Esophagus muscularis mucosa (tissue), 4 donors: ENCODE data around the gene FAM234A. TPM values are rescaled to one million over a fixed set of nuclear protein-coding genes. Genes with fewer than 3 reads are reported as not detected.
"Not testable (repeated sequence)": the region's sequence is repeated elsewhere in the genome, so short reads cannot be mapped to it uniquely, and the experiment has no call there.

Source experiments
- DNase-seq: peaks from one replicate; pipeline ENCODE4 v3.0.0-alpha.2; 2017; ENCODE audit errors: extremely low spot score
- H3K27ac ChIP-seq, 4 donors: fragments of 200-600 bp; sonication (generic); replicated peaks in 1 of 4; 1 replicate in 3 of 4; 2 replicates in 1 of 4; pipeline ENCODE4 v1.5.1; 2016 to 2019; ENCODE audit warnings: mild to moderate bottlenecking in 1 of 4
- H3K27me3 ChIP-seq, 4 donors: fragments of 200-600 bp; sonication (generic); one replicate each; pipeline versions ENCODE4 v1.5.1 to v1.6.0; 2016 to 2019
- H3K36me3 ChIP-seq, 4 donors: fragments of 200-600 bp; sonication (generic); one replicate each; pipeline ENCODE4 v1.5.1; 2016 to 2019
- H3K4me1 ChIP-seq, 4 donors: fragments of 200-600 bp; sonication (generic); one replicate each; pipeline ENCODE4 v1.5.1; 2016 to 2019
- H3K4me3 ChIP-seq, 4 donors: fragments of 200-600 bp; sonication (generic); 1 replicate in 2 of 4; 2 replicates in 2 of 4; pipeline ENCODE4 v1.5.1; 2016 to 2019; ENCODE audit warnings: mild to moderate bottlenecking in 4 of 4, moderate library complexity in 1 of 4
- H3K9me3 ChIP-seq, 4 donors: fragments of 200-600 bp; sonication (generic); 1 replicate in 3 of 4; 2 replicates in 1 of 4; pipeline ENCODE4 v1.5.1; 2016 to 2019
- EP300 ChIP-seq: sonication (generic); formaldehyde crosslinking; IDR thresholded peaks from one replicate; pipeline ENCODE4 v1.6.1; 2017; ENCODE audit warnings: antibody characterized with exemption
- POLR2A ChIP-seq: fragments of 450-650 bp; IDR thresholded peaks from one replicate; pipeline ENCODE4 v1.6.1; 2017; ENCODE audit warnings: antibody characterized with exemption, moderate library complexity, mild to moderate bottlenecking, low read depth
- POLR2AphosphoS5 ChIP-seq, 2 donors: sonication (generic); formaldehyde crosslinking; IDR thresholded peaks; one replicate each; pipeline ENCODE4 v1.6.1; 2017; ENCODE audit warnings: antibody characterized with exemption in 2 of 2
- WGBS: methylation state at CpG from one replicate; pipeline ENCODE4 v1.1.5; 2018; 5-methylcytosine and 5-hydroxymethylcytosine counted together
- intact Hi-C: fragments of 100-400 bp; cut with DNase I; formaldehyde crosslinking; loops from one replicate; pipeline ENCODE4 v1.15.1; 2023
- total RNA-seq, 4 donors: library from RNA; depleted of rRNA; stranded (reverse); fragments of >200 nt; gene quantifications; one replicate each; pipeline versions ENCODE4 v1.1.0 to v1.2.1, GENCODE V29; 2016
- TF ChIP-seq, protein P1 (sequence below), 3 experiments: fragments of 200-600 bp in 2 of 3; fragments of 450-650 bp in 1 of 3; sonication (generic) in 2 of 3; IDR thresholded peaks; one replicate each; pipeline ENCODE4 v1.5.1; 2017 to 2019; ENCODE audit warnings: antibody characterized with exemption in 3 of 3, mild to moderate bottlenecking in 2 of 3, moderate library complexity in 1 of 3

Gene FAM234A
- total RNA-seq, 4 donors from 2014 or later, result 61.0 to 129 (median 78.1) TPM

DNA sequence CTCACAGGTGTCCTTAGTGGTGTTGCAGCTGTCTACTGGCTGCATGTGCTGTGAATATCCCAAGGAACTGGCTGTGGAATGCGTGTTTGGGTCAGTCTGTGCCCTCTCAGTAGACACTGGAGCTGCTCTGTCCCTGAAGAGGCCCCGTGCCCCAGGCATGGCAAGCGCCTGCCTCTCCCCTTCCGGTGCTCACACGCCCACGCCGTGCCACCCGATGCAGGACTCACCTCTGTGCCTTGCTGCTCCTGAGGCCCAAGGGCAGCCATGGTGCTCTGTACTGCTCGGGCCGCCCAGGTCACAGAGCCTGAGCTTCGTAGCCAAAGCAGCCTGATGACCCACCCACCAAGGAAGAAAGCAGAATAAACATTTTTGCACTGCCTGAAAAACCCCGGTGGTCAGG is 31.1 kb downstream of the FAM234A start:
- Histone ChIP-seq H3K4me1 (peaks cover 0 to 9% (median 4%) of the 10 kb centered on the region in 4 donors), H3K36me3 (peaks cover 34 to 51% (median 48%) of the 10 kb centered on the region in 4 donors), H3K27me3 (no peaks in the 10 kb centered on the region), H3K27ac (no peak overlapping the region), H3K9me3 (no peaks in the 10 kb centered on the region), H3K4me3 (no peak overlapping the region)
- intact Hi-C loops, result no loop called here
- TF ChIP-seq, protein P1, sequence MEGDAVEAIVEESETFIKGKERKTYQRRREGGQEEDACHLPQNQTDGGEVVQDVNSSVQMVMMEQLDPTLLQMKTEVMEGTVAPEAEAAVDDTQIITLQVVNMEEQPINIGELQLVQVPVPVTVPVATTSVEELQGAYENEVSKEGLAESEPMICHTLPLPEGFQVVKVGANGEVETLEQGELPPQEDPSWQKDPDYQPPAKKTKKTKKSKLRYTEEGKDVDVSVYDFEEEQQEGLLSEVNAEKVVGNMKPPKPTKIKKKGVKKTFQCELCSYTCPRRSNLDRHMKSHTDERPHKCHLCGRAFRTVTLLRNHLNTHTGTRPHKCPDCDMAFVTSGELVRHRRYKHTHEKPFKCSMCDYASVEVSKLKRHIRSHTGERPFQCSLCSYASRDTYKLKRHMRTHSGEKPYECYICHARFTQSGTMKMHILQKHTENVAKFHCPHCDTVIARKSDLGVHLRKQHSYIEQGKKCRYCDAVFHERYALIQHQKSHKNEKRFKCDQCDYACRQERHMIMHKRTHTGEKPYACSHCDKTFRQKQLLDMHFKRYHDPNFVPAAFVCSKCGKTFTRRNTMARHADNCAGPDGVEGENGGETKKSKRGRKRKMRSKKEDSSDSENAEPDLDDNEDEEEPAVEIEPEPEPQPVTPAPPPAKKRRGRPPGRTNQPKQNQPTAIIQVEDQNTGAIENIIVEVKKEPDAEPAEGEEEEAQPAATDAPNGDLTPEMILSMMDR (IDR thresholded peaks at IDR 0.05), result no peak
- no peak for TF ChIP-seq POLR2A
- TF ChIP-seq EP300, result no peak
- WGBS, result 78% methylated on average over 6 of the region's 12 CpGs
- DNase-seq, result no peak

DNA sequence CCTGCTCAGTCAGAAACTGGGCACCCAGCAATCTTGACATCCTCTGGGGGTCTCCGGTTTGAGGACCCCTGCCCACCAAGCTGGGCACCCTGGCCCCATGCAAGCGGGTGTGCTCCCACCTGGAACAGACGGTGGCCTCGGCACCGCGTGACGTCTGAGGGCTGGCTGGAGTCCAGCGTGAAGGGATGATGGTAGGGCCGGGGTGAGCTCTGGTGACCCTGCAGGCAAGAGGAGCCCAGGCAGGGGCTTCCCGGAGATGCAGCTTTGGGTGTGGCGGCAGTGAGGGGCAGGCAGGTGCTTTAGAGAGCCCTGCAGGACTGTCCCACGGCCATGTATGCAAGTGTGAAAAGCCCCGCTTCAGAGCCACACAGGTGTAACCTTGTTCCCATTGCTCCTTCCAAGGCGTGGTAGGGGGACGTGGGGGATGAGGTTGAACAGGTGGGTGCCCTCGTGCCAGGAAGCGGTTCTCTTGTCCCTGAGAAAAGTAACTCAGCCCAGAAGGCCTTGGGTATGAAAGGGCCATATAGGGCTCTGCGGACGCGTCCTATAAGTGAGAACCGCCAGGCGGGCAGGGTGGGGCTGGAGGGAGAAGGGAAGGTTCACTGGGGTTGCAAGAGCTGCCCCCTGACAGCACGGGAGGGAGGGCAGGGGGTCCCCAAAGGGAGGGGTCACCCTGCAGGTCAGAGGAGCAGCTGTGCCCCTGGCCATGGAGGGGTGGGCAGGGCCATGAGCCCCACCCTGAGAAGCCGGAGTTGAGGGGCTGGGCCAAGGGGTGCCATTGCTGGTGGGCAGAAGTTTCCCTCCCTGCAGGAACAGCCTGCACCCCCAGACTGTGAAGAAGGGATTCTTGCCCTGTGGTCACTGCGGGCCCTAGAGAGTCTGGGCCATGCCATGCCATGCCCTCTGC is 31.9 kb downstream of the FAM234A start:
- peaks cover 26 to 43% (median 40%) of the 10 kb centered on the region in 4 donors for H3K36me3 ChIP-seq
- 75% methylated on average over 13 of the region's 25 CpGs for WGBS

DNA sequence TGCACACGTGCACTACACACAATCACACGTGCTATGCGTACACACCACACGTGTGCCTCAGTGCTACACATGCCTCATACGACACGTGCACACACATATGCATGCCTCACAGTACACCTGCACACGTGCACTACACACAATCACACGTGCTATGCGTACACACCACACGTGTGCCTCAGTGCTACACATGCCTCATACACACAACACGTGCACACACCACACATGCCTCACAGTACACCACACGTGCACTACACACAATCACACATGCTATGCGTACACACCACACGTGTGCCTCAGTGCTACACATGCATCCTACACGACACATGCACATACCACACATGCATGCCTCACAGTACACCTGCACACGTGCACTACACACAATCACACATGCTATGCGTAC is 32.9 kb downstream of the FAM234A start:
- DNase-seq, H3K4me3 ChIP-seq, H3K27ac ChIP-seq, H3K9me3 ChIP-seq, H3K4me1 ChIP-seq, H3K27me3 ChIP-seq, intact Hi-C loops: not testable (repeated sequence)
- peaks cover 15 to 39% (median 31%) of the 10 kb centered on the region in 4 donors for H3K36me3 ChIP-seq
- WGBS, result 79% methylated on average over 17 of the region's 17 CpGs

More for the DNA sequence above, 31.9 kb downstream of the FAM234A start:
- TF ChIP-seq EP300 (no peak), POLR2A (no peak), POLR2AphosphoS5 (IDR thresholded peaks at IDR 0.05) (no peak)
- TF ChIP-seq, protein P1 (IDR thresholded peaks at IDR 0.05), result no peak
- Histone ChIP-seq H3K4me3 (no peak overlapping the region), H3K9me3 (no peaks in the 10 kb centered on the region), H3K27me3 (no peaks in the 10 kb centered on the region), H3K27ac (no peak overlapping the region), H3K4me1 (peaks cover 0 to 9% (median 4%) of the 10 kb centered on the region in 4 donors)
- DNase-seq, result no peak
- intact Hi-C loops, result no loop called here

DNA sequence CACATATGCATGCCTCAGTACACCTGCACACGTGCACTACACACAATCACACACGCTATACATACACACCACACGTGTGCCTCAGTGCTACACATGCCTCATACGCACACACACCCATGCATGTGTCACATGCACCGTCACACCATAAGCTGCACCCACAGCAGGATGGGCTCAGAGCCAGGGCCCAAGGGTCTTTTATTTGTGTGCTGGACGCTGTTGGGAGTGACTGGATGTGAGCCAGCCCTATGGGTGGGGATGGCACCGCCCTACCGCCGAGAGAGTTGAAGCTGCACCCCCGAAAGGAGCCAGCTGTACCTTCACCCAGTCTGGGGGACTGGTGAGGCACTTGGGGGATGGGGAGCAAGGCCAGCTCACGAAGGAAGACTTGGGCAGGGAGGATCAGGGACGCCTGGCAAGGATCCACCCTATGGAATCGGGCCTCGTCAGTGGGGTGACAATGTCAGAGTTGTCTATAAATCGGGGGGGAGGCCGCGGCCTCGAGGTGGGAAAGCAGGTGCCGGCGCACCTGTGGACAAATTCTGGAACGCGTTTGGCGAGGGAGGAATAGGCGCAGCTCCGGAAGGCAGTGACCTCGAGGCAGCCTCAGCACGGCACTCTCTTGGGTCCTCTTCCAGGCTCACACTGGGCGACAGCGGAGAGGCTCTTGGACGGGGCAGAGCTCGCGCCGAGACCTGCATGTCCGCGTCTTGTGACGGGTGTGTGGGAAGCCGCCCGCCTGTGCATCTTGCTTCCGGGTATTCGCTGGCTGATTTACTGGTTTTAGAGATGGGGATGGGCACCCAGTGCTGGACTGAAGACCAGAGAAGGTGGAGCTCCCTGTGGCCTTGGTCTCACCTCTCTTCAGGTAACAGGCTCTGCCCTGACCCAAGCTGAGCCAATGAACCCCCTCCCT is 33.8 kb downstream of the FAM234A start:
- Histone ChIP-seq H3K27me3 (no peaks in the 10 kb centered on the region), H3K36me3 (peaks cover 8 to 31% (median 24%) of the 10 kb centered on the region in 4 donors), H3K4me1 (peaks cover 0 to 9% (median 4%) of the 10 kb centered on the region in 4 donors), H3K4me3 (no peak overlapping the region), H3K9me3 (no peaks in the 10 kb centered on the region), H3K27ac (no peak overlapping the region)
- DNase-seq, result no peak
- 70% methylated on average over 24 of the region's 40 CpGs for WGBS
- intact Hi-C loops, result no loop called here
- TF ChIP-seq, protein P1 (IDR thresholded peaks at IDR 0.05), result no peak
- no peak for TF ChIP-seq EP300
- TF ChIP-seq POLR2AphosphoS5 (IDR thresholded peaks at IDR 0.05), result peak in 1 of 2 donors; percentile 23
- no peak for TF ChIP-seq POLR2A
